OCI-LY1 (cell line): ENCODE data around the gene MICAL2.

Experiments used
- H2AFZ ChIP-seq: fragments of 200-600 bp; sonication (generic), shearing (Covaris generic); 2 replicates; pipeline ENCODE4 v1.6.0; 2014; ENCODE audit warnings: antibody characterized with exemption, mild to moderate bottlenecking, low read length
- H3F3A ChIP-seq: fragments of 200-600 bp; sonication (generic), shearing (Covaris generic); 2 replicates; pipeline ENCODE4 v1.6.0; 2014; ENCODE audit warnings: mild to moderate bottlenecking, antibody characterized with exemption, low read length, moderate library complexity; ENCODE audit not compliant: insufficient read depth
- H3K27ac ChIP-seq: fragments of 200-600 bp; sonication (generic); 2 replicates; pipeline ENCODE4 v1.5.1; 2014; ENCODE audit warnings: low read length, mixed run types, mild to moderate bottlenecking, low read depth; ENCODE audit not compliant: poor library complexity, severe bottlenecking
- H3K27me3 ChIP-seq: fragments of 200-600 bp; sonication (generic); 2 replicates; pipeline ENCODE4 v1.6.0; 2014; ENCODE audit warnings: antibody characterized with exemption, mild to moderate bottlenecking, low read length, moderate library complexity; ENCODE audit not compliant: insufficient read depth
- H3K36me3 ChIP-seq: fragments of 200-600 bp; sonication (generic); 2 replicates; pipeline ENCODE4 v1.6.1; 2014; ENCODE audit warnings: mild to moderate bottlenecking, antibody characterized with exemption, low read length, moderate library complexity, mixed read lengths; ENCODE audit not compliant: insufficient read depth
- H3K4me1 ChIP-seq: fragments of 200-600 bp; sonication (generic); 2 replicates; pipeline ENCODE4 v1.5.1; 2014; ENCODE audit warnings: mild to moderate bottlenecking, low read length, moderate library complexity; ENCODE audit not compliant: insufficient read depth, severe bottlenecking
- H3K4me2 ChIP-seq: fragments of 200-600 bp; sonication (generic), shearing (Covaris generic); 2 replicates; pipeline ENCODE4 v1.6.1; 2014; ENCODE audit warnings: low read length
- H3K4me3 ChIP-seq: fragments of 200-600 bp; sonication (generic); 2 replicates; pipeline ENCODE4 v1.5.1; 2014; ENCODE audit warnings: low read length, low read depth, mild to moderate bottlenecking, mixed read lengths; ENCODE audit not compliant: poor library complexity, severe bottlenecking
- H3K79me2 ChIP-seq: fragments of 200-600 bp; shearing (Covaris generic); 2 replicates; pipeline ENCODE4 v1.6.1; 2016; ENCODE audit warnings: mixed run types, low read length, mixed read lengths; ENCODE audit not compliant: insufficient read depth
- H3K9ac ChIP-seq: fragments of 200-600 bp; sonication (generic), shearing (Covaris generic); 2 replicates; pipeline ENCODE4 v1.6.1; 2014; ENCODE audit warnings: mild to moderate bottlenecking, low read length, mixed read lengths
- H3K9me2 ChIP-seq: fragments of 200-600 bp; sonication (generic), shearing (Covaris generic); 2 replicates; pipeline ENCODE4 v1.6.1; 2014; ENCODE audit warnings: low read depth, mild to moderate bottlenecking, low read length, mixed read lengths
- H3K9me3 ChIP-seq: fragments of 200-600 bp; shearing (Covaris generic); 2 replicates; pipeline ENCODE4 v1.6.1; 2014; ENCODE audit warnings: low read length, mixed read lengths
- H4K20me1 ChIP-seq: fragments of 200-600 bp; sonication (generic), shearing (Covaris generic); 2 replicates; pipeline ENCODE4 v1.6.0; 2016; ENCODE audit warnings: mild to moderate bottlenecking, low read length; ENCODE audit not compliant: insufficient read depth
- CTCF ChIP-seq: fragments of 200-600 bp; sonication (generic), shearing (Covaris generic); IDR thresholded peaks from 2 replicates; pipeline ENCODE4 v1.5.1; 2017; ENCODE audit warnings: mild to moderate bottlenecking, antibody characterized with exemption, low read length, moderate library complexity, mixed read lengths
- EZH2 ChIP-seq: fragments of 200-600 bp; sonication (generic), shearing (Covaris generic); IDR thresholded peaks from 2 replicates; pipeline ENCODE4 v1.8.0; 2017; ENCODE audit warnings: borderline replicate concordance, mixed run types, mild to moderate bottlenecking, antibody characterized with exemption, low read length, moderate library complexity, mixed read lengths

The MICAL2 gene

GRCh38 chr11:12240677-12241076, 130.3 kb downstream of the MICAL2 start:
- H3K9me2 ChIP-seq: no peaks in the 10 kb centered on the region
- no peaks in the 10 kb centered on the region for H4K20me1 ChIP-seq
- TF ChIP-seq EZH2 (no peak), CTCF (no peak)
- H3K27ac ChIP-seq: no peak overlapping the region
- no peaks in the 10 kb centered on the region for H3K79me2 ChIP-seq
- H3K9me3 ChIP-seq: no peaks in the 10 kb centered on the region
- H2AFZ ChIP-seq: no peak overlapping the region
- H3K27me3 ChIP-seq: no peaks in the 10 kb centered on the region
- no peaks in the 10 kb centered on the region for H3K36me3 ChIP-seq
- H3K9ac ChIP-seq: no peak overlapping the region
- no peaks in the 10 kb centered on the region for H3K4me1 ChIP-seq
- no peak overlapping the region for H3K4me3 ChIP-seq
- H3F3A ChIP-seq: no peaks in the 10 kb centered on the region
- no peak overlapping the region for H3K4me2 ChIP-seq

GRCh38 chr11:12241401-12241800, 131.0 kb downstream of the MICAL2 start:
- TF ChIP-seq EZH2: no peak
- no peak for TF ChIP-seq CTCF
- Histone ChIP-seq H3K27ac (no peak overlapping the region), H3K79me2 (no peaks in the 10 kb centered on the region), H3K9me3 (no peaks in the 10 kb centered on the region), H3K4me2 (no peak overlapping the region), H3K4me1 (no peaks in the 10 kb centered on the region), H3F3A (no peaks in the 10 kb centered on the region), H4K20me1 (no peaks in the 10 kb centered on the region), H3K4me3 (no peak overlapping the region), H3K36me3 (no peaks in the 10 kb centered on the region), H3K27me3 (no peaks in the 10 kb centered on the region), H3K9me2 (no peaks in the 10 kb centered on the region), H3K9ac (no peak overlapping the region), H2AFZ (no peak overlapping the region)

GRCh38 chr11:12241971-12242672, 131.7 kb downstream of the MICAL2 start:
- H3K9me2 ChIP-seq: no peaks in the 10 kb centered on the region
- H3K79me2 ChIP-seq: no peaks in the 10 kb centered on the region
- no peaks in the 10 kb centered on the region for H3K4me1 ChIP-seq
- no peak overlapping the region for H3K27ac ChIP-seq
- H4K20me1 ChIP-seq: no peaks in the 10 kb centered on the region
- no peaks in the 10 kb centered on the region for H3K36me3 ChIP-seq
- H3K9me3 ChIP-seq: no peaks in the 10 kb centered on the region
- H3K27me3 ChIP-seq: no peaks in the 10 kb centered on the region
- H2AFZ ChIP-seq: no peak overlapping the region
- no peaks in the 10 kb centered on the region for H3F3A ChIP-seq
- no peak overlapping the region for H3K4me3 ChIP-seq
- no peak overlapping the region for H3K4me2 ChIP-seq
- no peak overlapping the region for H3K9ac ChIP-seq
- TF ChIP-seq EZH2: no peak
- no peak for TF ChIP-seq CTCF
